LNCAP (cell line): ENCODE measurements around the gene DHRS13.

Source experiments
- TF ChIP-seq, protein P1 (sequence below): fragments of 450-650 bp; IDR thresholded peaks from 2 replicates; pipeline ENCODE4 v1.5.1; 2017; ENCODE audit warnings: mild to moderate bottlenecking

DHRS13 gene

DNA sequence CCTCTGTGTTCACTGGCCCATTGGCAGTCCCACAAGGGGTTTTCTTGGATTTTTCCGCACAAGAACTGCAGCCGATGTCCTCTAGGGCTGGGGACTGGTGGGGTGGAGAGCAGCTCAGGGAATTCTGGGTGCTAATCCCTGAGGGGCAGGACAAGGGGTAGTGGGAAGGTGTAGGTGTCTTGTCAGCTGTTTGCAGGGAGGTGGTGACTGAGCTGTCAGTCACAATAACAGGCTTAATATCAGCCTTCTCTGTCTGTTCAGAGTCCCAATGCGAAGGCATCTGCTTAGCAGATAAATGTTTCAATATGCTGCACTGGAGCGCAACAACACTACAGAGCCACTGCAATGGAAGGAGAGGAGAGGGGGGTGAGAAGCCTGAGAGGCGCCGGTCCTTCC is 10.1 kb upstream of the DHRS13 start:
- TF ChIP-seq, protein P1, sequence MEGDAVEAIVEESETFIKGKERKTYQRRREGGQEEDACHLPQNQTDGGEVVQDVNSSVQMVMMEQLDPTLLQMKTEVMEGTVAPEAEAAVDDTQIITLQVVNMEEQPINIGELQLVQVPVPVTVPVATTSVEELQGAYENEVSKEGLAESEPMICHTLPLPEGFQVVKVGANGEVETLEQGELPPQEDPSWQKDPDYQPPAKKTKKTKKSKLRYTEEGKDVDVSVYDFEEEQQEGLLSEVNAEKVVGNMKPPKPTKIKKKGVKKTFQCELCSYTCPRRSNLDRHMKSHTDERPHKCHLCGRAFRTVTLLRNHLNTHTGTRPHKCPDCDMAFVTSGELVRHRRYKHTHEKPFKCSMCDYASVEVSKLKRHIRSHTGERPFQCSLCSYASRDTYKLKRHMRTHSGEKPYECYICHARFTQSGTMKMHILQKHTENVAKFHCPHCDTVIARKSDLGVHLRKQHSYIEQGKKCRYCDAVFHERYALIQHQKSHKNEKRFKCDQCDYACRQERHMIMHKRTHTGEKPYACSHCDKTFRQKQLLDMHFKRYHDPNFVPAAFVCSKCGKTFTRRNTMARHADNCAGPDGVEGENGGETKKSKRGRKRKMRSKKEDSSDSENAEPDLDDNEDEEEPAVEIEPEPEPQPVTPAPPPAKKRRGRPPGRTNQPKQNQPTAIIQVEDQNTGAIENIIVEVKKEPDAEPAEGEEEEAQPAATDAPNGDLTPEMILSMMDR = no peak

DNA sequence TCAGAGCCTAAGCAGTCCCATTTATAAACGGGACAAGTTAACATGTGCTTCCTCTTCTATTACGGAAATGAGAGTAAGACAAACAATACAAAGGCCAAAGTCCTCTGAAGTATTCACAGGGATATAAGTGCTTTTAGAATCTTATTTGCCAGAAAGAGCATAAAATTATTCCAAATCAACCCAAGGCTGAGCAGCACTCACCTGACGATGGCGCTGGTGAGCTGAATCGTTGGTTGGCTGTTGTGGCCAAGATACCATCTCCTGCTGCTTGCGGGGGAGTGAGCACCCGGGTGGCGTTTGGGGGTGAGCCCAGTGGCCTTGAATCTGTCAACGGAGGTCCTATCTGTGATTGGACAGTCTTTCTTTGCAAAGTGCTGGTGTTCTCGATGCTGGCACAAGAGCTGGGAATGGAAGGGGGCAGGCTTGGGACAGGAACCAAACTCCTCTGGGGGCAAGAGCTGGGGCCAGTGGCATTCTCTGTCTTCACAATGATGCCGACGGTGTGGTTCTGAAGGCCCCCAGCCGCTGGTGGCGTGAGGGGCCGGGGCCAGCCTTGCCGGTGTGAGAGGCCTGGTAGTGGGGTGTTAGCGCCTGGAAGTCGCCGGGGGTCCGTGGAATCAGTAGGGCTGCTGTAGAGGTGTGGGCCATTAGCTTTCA is 9.5 kb upstream of the DHRS13 start:
- TF ChIP-seq, protein P1 = peak; percentile 43; the same call in 1 of the 2 replicates

DNA sequence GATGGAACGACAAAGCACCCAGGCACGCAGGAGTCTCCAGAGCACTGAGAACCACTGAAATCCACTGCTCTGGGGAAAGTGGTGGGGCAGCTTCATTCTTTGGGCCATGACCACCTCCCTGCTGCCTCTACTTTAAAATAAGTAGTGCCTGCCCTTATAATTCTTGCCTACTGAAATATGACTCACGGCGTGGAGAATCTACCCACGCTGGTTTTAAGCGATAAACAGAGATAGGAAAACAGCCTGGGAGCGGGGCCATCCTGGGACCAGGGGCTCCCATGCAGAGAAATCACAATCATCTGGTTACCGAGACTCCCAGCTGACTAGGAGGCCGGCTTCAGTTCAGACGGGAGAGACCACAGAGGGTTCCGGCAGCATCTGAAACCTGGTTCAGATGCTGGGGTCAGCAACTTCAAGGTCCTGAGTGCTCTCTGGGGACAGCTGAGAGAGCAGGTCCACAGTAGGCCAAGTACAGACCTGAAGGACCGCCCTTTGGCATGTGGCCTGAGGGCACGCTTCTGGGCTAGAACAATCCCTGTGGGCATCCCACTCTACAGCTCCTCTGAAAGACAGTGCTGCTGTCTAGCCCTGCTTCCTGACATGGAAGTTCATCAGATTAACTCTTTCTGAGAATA is 8.6 kb upstream of the DHRS13 start:
- TF ChIP-seq, protein P1 = no peak

DNA sequence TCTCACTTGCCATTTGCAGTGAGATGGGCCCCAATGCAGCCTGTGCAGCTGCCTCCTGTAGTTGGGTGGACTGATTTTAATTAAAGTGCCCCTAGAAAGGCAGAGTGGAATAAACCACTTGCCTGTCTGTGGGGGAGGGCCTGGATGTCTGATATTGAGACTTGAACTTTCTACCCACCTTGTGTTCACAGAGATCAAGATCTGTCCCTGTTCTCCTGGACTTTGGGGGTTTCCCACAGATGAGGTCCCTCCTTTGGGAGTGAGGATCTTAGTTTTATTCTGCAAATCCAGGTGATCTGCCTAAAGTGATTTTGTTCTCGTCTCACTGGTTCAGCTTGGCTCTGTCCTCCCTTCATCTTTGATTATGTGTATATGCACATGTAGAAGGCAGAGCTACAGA is 7.7 kb upstream of the DHRS13 start:
- TF ChIP-seq, protein P1 = no peak

DNA sequence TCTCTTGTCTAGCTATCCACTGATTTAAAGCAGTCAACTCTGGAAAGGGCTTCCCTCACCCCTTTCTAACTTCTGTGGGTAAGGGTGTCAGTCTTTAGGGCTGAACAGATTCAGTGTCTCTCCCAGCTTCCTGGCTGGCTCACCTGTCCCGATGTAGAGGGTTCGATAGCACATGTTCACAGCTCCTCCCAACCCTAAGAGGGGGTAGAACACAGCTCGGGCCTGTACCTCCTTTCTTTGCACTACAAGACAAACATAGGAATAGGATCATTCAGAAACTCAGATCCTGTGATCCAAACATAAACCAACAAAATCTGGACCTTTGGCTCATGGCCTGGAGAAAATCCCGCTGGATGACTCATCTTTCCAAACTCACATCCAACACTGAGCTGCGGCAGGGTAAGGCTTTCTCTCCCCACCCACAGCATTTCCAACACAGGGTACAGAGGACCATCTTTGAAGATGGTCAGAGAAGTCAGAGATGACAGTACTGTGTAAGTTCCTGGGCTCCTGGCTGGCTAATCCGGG is 5.8 kb upstream of the DHRS13 start:
- TF ChIP-seq, protein P1 = no peak

DNA sequence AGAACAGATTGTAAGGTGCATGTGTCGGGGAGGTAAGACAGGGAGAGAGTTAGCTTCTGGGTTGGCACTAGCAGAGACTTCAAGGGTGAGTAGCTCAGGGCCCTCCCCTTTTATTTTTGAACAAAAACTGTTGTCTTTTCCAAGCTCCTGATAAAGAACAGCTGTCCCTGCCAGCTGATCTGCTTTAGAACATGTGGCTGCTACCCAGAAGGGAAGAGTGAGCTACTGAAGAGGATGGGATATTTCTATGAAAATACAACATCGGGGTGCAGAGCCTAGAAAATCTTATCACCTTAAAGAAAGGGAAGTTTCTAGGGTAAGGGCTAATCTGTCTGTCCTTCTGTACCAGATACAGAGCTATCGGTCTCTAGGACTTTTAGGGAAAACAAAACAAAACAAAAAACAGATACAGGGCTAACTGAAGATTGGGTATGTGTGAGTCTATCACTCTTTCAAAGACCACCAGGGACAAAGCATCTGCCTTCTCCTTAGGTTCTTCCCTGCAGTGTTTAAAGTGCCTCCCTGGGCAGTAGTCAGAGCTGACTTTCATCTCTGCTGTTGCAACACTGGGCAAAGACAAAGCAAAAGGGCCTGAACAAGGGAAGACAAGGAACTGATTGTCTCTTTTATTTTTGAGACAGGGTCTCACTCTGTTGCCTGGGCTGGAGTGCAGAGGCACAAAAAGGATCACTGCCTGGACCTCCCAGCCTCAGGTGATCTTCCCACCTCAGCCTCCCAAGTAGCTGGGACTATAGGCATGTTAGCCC is 5.0 kb upstream of the DHRS13 start:
- TF ChIP-seq, protein P1 = no peak

DNA sequence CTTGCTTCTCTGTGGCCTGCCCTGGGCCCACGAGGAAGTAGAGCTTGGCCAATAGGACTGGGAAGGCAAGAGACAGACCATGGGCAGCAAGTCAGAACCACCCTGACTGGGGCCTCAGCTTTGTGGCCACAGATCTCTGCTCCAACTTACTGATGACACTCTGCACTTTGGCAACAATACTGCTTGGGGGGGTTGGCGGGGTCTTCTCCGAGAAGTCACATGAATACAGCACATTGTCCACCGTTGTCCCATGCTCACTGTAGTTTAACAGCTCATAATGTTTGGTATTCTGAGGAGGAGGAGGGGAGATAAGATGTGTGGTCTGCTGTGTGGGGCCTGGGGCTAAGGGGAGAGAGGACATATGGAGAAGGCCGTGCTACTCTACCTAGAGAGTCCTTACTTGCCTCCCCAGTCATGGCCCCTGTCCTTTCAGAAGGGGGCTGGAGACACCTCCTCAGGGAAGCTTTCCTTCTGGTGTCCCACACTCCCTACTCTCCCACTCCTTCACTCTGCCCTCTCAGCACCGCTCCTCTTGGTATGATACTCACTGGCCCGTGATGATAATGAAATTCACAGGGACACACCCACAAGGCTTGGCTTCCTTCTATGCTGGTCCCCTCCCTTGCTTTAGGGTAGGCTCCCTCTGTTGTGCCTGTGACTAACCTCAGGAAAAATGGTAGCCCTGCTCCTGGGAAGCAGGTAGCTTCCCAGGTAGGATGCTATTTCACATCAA is 4.0 kb upstream of the DHRS13 start:
- TF ChIP-seq, protein P1 = no peak
